ENCODE measurements around the gene NDUFB11.

The NDUFB11 gene

DNA sequence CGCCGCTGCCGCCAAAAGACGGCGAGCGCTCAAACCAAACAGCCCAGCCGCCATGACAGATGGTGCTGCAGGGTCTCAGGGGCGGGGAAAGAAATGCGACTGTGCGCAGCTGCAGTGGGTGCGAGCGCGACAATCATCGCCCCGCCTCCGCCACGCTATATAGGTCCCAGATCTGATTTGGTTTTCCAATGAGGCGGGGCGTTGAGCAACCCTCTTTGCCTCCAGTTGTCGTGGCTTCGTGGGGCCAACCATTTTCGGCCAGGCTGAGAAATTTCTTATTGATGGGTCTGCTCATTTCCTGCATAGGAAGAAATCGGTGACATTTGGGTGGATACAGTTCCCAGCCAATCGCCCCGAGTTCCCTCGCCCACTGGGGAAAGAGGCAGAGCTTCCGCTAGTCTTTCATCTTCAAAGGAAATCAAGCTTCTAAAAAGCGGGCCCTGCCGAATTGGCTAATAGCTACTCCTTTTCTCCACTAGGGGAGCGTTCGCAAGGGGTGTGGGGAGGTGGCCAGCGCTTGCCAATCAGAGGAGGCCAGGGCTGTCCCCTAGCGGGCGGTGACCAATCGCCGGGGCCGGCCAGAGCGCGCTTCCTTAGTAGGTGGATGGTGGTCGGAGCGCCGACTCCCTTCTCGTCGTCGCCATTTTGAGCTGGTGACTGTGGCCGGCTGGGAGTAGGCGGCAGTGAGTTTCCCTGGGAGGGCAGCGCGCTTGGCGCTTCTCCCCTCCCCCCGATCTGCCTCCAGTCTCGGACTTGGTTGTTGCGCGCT, at the start of gene NDUFB11, which contains the start of gene RBM10:
TSS of gene NDUFB11 (minus strand) at position 77 of the 769 bp plus-strand sequence. CDS start at position 54, 23 bp downstream.
TSS of gene RBM10 (plus strand) at position 596 of the 769 bp plus-strand sequence. CDS start 2,261 bp downstream, outside the sequence.
- H3K36me3 ChIP-seq (ENCODE audit: insufficient read depth, low read depth, low read length), result peaks cover 18% of the 10 kb centered on the region; the same call in 1 of the 2 replicates
- no peaks in the 10 kb centered on the region for H3K9me3 ChIP-seq (ENCODE audit: insufficient read depth, low read depth, low read length)
- H3K9ac ChIP-seq (ENCODE audit: low read depth, low read length), result peak within 1 kb of the TSS; percentile 94
- peak within 1 kb of the TSS; percentile 92 for H3K4me3 ChIP-seq (ENCODE audit: low read length)
- no peaks in the 10 kb centered on the region for H3K27me3 ChIP-seq (ENCODE audit: insufficient read depth, low read length)
- H3K27ac ChIP-seq (ENCODE audit: low read length), result peak within 1 kb of the TSS; percentile 98
- H3K4me1 ChIP-seq (ENCODE audit: insufficient read depth, low read length), result no peaks in the 10 kb centered on the region

DNA sequence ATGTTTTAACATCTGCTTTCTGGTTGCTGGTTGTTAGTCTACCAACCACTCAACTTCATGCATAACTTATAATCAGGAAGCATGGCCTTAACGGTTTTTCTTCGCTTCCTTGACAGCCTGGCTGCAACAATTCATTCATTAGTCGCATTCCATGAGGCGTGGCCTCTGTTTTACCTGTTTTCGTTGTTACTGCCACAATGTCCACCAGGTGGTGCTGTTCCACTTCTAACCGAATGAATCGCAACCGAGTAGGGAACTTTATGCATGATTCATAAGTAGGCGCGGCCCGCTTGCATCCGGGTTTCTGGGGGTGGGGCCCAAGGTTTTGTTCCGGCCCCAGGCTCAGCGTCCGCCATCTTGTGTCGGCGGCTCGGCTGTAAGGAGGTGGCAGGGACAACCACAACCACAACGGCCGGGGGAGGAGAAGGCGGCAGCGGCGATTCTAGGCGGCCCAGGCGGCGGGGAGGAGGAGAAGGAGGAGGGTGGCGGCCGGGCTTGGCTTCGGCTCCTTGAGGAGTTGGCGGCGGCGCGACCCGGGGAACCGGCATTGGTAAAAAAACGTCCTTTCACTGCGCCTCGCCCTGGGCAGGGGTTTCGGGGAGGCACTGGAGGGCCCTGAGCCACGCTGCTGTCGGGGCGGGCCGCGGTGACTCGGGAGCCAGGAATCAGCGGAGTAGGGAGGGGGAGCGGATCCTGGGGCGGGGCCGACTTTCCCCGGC, 49.1 kb upstream of the NDUFB11 start, which contains the start of gene UBA1:
TSS of gene UBA1 (plus strand) at position 355 of the 719 bp plus-strand sequence. CDS start 4,974 bp downstream, outside the sequence.
- Histone ChIP-seq H3K36me3 (ENCODE audit: insufficient read depth, low read depth, low read length) (peaks cover 32% of the 10 kb centered on the region), H3K4me1 (ENCODE audit: insufficient read depth, low read length) (peaks cover 24% of the 10 kb centered on the region)

DNA sequence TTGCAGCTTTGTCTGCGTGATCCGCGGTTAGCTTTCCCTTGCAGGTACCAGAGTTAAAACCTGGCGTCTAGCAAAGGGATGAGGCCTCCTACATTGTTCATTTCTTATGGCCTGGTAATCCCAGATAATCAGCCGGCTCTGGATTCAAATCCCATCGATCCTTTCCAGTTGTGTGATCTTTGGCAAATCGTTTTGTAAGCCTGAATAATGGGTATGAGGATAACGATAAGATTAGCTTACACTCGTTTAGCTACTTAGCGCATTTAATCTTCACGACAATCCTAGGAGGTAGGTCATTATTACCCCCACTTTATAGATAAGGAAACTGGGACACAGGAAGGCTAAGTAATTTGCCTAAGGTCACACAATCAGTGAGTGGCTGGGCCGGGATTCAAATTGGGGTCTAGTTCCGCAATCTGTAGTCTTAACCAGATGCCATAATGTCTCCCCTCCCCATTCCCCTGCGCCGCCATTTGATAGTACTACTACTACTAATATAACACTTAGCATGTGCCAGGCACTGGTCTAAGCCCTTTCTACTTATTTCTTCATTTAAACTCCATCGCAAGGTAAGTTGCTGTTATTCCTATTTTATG, 47.4 kb upstream of the NDUFB11 start:
- Histone ChIP-seq H3K9me3 (ENCODE audit: insufficient read depth, low read depth, low read length) (no peaks in the 10 kb centered on the region), H3K9ac (ENCODE audit: low read depth, low read length) (peak overlapping the region; percentile 79; the same call in 1 of the 2 replicates), H3K4me1 (ENCODE audit: insufficient read depth, low read length) (peaks cover 12% of the 10 kb centered on the region), H3K27ac (ENCODE audit: low read length) (no peak overlapping the region), H3K4me3 (ENCODE audit: low read length) (peak overlapping the region; percentile 79), H3K27me3 (ENCODE audit: insufficient read depth, low read length) (no peaks in the 10 kb centered on the region), H3K36me3 (ENCODE audit: insufficient read depth, low read depth, low read length) (peaks cover 18% of the 10 kb centered on the region)

More for the DNA sequence above, 49.1 kb upstream of the NDUFB11 start, which contains the start of gene UBA1:
- Histone ChIP-seq H3K9me3 (ENCODE audit: insufficient read depth, low read depth, low read length) (no peaks in the 10 kb centered on the region), H3K27me3 (ENCODE audit: insufficient read depth, low read length) (no peaks in the 10 kb centered on the region), H3K4me3 (ENCODE audit: low read length) (peak within 1 kb of the TSS; percentile 97), H3K27ac (ENCODE audit: low read length) (peak within 1 kb of the TSS; percentile 70), H3K9ac (ENCODE audit: low read depth, low read length) (peak within 1 kb of the TSS; percentile 94)

GRCh38 chrX:47191331-47191730, 46.8 kb upstream of the NDUFB11 start:
- Histone ChIP-seq H3K4me1 (ENCODE audit: insufficient read depth, low read length) (peaks cover 7% of the 10 kb centered on the region), H3K4me3 (ENCODE audit: low read length) (peak overlapping the region; percentile 79), H3K9me3 (ENCODE audit: insufficient read depth, low read depth, low read length) (no peaks in the 10 kb centered on the region), H3K27me3 (ENCODE audit: insufficient read depth, low read length) (no peaks in the 10 kb centered on the region), H3K36me3 (ENCODE audit: insufficient read depth, low read depth, low read length) (peaks cover 18% of the 10 kb centered on the region), H3K9ac (ENCODE audit: low read depth, low read length) (peak overlapping the region; percentile 79; the same call in 1 of the 2 replicates), H3K27ac (ENCODE audit: low read length) (no peak overlapping the region)

DNA sequence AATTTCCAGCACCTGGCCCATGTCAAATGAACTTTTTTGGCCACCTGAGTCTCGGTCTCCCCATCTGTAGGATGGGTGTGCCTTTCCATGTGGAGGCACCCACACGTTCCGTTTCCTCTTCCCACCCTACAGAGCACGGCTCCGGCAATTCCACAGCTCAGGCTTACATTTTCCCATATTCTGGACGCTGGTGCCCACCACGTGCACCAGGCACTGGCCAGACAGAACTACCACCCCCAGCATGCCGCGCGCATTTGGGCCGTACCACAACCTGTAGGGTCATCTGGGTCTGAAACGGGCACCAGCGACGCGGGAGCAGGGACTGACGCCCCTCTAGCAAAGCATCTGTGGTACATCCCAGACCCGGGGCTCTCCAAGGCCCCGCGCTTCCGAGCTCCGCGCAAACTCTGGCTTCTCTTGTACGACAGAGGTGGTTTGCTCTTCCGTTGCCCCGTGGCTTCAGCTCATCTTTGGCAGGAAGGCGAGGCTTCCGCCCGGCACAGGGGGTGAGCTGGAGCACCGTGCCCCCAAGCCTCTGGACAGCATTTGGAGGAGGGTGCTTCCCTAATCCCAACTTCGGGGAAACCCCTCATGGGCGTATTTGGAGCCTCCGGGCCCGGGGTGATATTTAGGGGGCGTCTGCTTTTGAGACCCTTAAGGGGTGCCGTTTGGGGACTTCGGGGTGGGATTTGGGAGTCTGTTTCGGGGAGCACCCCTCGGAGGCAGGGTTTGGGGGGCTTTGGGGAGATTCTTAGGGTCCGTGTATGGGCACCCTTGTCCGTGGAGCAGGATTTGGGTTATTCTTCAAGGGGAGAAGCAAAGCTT, 46.2 kb upstream of the NDUFB11 start:
- peaks cover 2% of the 10 kb centered on the region for H3K4me1 ChIP-seq (ENCODE audit: insufficient read depth, low read length)
- H3K4me3 ChIP-seq (ENCODE audit: low read length), result peak overlapping the region; percentile 79
- no peaks in the 10 kb centered on the region for H3K27me3 ChIP-seq (ENCODE audit: insufficient read depth, low read length)
- no peak overlapping the region for H3K27ac ChIP-seq (ENCODE audit: low read length)
- peaks cover 18% of the 10 kb centered on the region for H3K36me3 ChIP-seq (ENCODE audit: insufficient read depth, low read depth, low read length)
- H3K9ac ChIP-seq (ENCODE audit: low read depth, low read length), result peak overlapping the region; percentile 79; the same call in 1 of the 2 replicates
- no peaks in the 10 kb centered on the region for H3K9me3 ChIP-seq (ENCODE audit: insufficient read depth, low read depth, low read length)

DNA sequence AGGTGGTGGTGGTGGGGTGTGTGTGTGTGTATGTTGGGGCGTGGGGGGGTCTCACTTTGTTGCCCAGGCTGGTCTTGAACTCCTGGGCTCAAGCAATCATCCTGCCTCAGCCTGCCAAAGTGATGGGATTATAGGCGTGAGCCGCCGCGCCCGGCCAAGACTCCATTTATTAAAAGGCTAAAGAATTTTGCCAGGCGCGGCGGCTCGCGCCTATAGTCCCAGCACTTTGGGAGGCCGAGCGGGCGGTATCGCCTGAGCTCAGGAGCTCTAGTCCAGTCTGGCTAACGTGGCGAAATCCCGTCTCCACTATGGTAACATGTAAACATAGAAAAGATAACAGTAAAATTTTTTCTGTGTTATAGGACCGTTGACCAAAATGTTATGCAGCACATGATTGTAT, 45.4 kb upstream of the NDUFB11 start:
- Histone ChIP-seq H3K4me3 (ENCODE audit: low read length) (no peak overlapping the region), H3K9me3 (ENCODE audit: insufficient read depth, low read depth, low read length) (no peaks in the 10 kb centered on the region), H3K36me3 (ENCODE audit: insufficient read depth, low read depth, low read length) (peaks cover 21% of the 10 kb centered on the region), H3K4me1 (ENCODE audit: insufficient read depth, low read length) (no peaks in the 10 kb centered on the region), H3K27ac (ENCODE audit: low read length) (no peak overlapping the region), H3K9ac (ENCODE audit: low read depth, low read length) (no peak overlapping the region), H3K27me3 (ENCODE audit: insufficient read depth, low read length) (no peaks in the 10 kb centered on the region)

GRCh38 chrX:47187106-47187677, 42.7 kb upstream of the NDUFB11 start:
- H3K4me1 ChIP-seq (ENCODE audit: insufficient read depth, low read length), result no peaks in the 10 kb centered on the region
- H3K27me3 ChIP-seq (ENCODE audit: insufficient read depth, low read length), result no peaks in the 10 kb centered on the region
- H3K36me3 ChIP-seq (ENCODE audit: insufficient read depth, low read depth, low read length), result peaks cover 35% of the 10 kb centered on the region
- H3K9me3 ChIP-seq (ENCODE audit: insufficient read depth, low read depth, low read length), result no peaks in the 10 kb centered on the region
- H3K9ac ChIP-seq (ENCODE audit: low read depth, low read length), result no peak overlapping the region
- no peak overlapping the region for H3K4me3 ChIP-seq (ENCODE audit: low read length)
- H3K27ac ChIP-seq (ENCODE audit: low read length), result no peak overlapping the region

DNA sequence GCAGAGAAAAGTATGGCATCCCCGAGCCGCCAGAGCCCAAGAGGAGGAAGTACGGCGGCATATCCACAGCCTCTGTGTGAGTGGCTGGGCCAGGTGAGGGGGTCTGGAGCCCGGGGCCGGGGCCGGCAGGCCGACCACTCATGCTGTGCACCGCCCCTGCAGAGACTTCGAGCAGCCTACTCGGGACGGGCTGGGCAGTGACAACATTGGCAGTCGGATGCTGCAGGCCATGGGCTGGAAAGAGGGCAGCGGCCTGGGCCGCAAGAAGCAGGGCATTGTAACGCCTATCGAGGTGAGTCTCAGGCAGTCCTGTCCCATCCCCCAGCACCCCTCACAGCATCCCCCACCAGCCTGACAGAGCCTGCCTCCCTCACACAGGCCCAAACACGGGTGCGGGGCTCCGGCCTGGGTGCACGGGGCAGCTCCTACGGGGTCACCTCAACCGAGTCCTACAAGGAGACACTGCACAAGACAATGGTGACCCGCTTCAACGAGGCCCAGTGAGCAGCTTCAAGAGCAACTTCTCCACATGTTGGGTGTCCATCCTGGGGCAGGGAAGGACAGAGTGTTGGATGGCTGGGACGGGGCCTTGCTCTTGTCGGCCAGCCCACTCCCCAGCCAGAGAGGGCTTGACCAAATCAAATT, 41.7 kb upstream of the NDUFB11 start:
- Histone ChIP-seq H3K9me3 (ENCODE audit: insufficient read depth, low read depth, low read length) (no peaks in the 10 kb centered on the region), H3K27ac (ENCODE audit: low read length) (no peak overlapping the region), H3K4me3 (ENCODE audit: low read length) (no peak overlapping the region), H3K9ac (ENCODE audit: low read depth, low read length) (no peak overlapping the region), H3K27me3 (ENCODE audit: insufficient read depth, low read length) (no peaks in the 10 kb centered on the region), H3K36me3 (ENCODE audit: insufficient read depth, low read depth, low read length) (peaks cover 45% of the 10 kb centered on the region), H3K4me1 (ENCODE audit: insufficient read depth, low read length) (no peaks in the 10 kb centered on the region)

- Histone ChIP-seq H3K4me3 (ENCODE audit: low read length) (no peak overlapping the region), H3K36me3 (ENCODE audit: insufficient read depth, low read depth, low read length) (peaks cover 54% of the 10 kb centered on the region), H3K27me3 (ENCODE audit: insufficient read depth, low read length) (no peaks in the 10 kb centered on the region), H3K9ac (ENCODE audit: low read depth, low read length) (no peak overlapping the region), H3K27ac (ENCODE audit: low read length) (no peak overlapping the region), H3K4me1 (ENCODE audit: insufficient read depth, low read length) (no peaks in the 10 kb centered on the region), H3K9me3 (ENCODE audit: insufficient read depth, low read depth, low read length) (no peaks in the 10 kb centered on the region)
These were observed 40.7 kb upstream of the NDUFB11 start for GRCh38 chrX:47185241-47185640.

GRCh38 chrX:47184486-47184885, 40.0 kb upstream of the NDUFB11 start:
- no peaks in the 10 kb centered on the region for H3K27me3 ChIP-seq (ENCODE audit: insufficient read depth, low read length)
- no peak overlapping the region for H3K4me3 ChIP-seq (ENCODE audit: low read length)
- H3K9ac ChIP-seq (ENCODE audit: low read depth, low read length), result no peak overlapping the region
- H3K9me3 ChIP-seq (ENCODE audit: insufficient read depth, low read depth, low read length), result no peaks in the 10 kb centered on the region
- H3K4me1 ChIP-seq (ENCODE audit: insufficient read depth, low read length), result no peaks in the 10 kb centered on the region
- H3K27ac ChIP-seq (ENCODE audit: low read length), result no peak overlapping the region
- peaks cover 58% of the 10 kb centered on the region for H3K36me3 ChIP-seq (ENCODE audit: insufficient read depth, low read depth, low read length)

Measured in iPS-20b (cell line).